K562 (cell line): ENCODE results near the gene CALM1. TPM values are rescaled to one million over a fixed set of nuclear protein-coding genes. Genes with fewer than 3 reads are reported as not detected.

Experiments used
- BCOR ChIP-seq: fragments of 450-650 bp; IDR thresholded peaks from 2 replicates; pipeline ENCODE4 v1.6.1; 2016
- CHCHD3 ChIP-seq: fragments of 250-450 bp; sonication (Bioruptor Pico); IDR thresholded peaks from 2 replicates; pipeline ENCODE4 v2.1.2; 2022; ENCODE audit warnings: mild to moderate bottlenecking
- CUX1 ChIP-seq: fragments of 200-800 bp; sonication (Bioruptor generic); IDR thresholded peaks from 2 replicates; pipeline ENCODE4 v1.6.1; 2016; ENCODE audit warnings: missing genetic modification characterization, missing compliant biosample characterization
- ESRRA ChIP-seq: fragments of 450-650 bp; IDR thresholded peaks from 2 replicates; pipeline ENCODE4 v1.6.1; 2014; ENCODE audit warnings: low read depth, mild to moderate bottlenecking, moderate library complexity, borderline replicate concordance
- HNRNPLL ChIP-seq: fragments of 200-400 bp; formaldehyde crosslinking; IDR thresholded peaks from 2 replicates; pipeline ENCODE4 v1.6.1; 2017; ENCODE audit warnings: low read length, low read depth, mild to moderate bottlenecking; ENCODE audit not compliant: poor library complexity, severe bottlenecking
- LCOR ChIP-seq: sonication (generic); formaldehyde crosslinking; IDR thresholded peaks from 2 replicates; pipeline ENCODE4 v1.8.0; 2022; ENCODE audit warnings: mild to moderate bottlenecking, missing genetic modification reagents
- NCOR1 ChIP-seq: fragments of 450-650 bp; IDR thresholded peaks from 2 replicates; pipeline ENCODE4 v1.6.1; 2016; ENCODE audit warnings: mild to moderate bottlenecking, moderate library complexity
- NUFIP1 ChIP-seq: fragments of 450-650 bp; IDR thresholded peaks from 2 replicates; pipeline ENCODE4 v1.6.1; 2018; ENCODE audit not compliant: partially characterized antibody
- POLR2AphosphoS2 ChIP-seq: IDR thresholded peaks from 2 replicates; pipeline ENCODE4 v1.6.1; 2012; ENCODE audit warnings: low read length, improper control_type of control experiment
- POLR3A ChIP-seq: IDR thresholded peaks from 2 replicates; pipeline ENCODE4 v1.6.1; 2011; ENCODE audit warnings: borderline replicate concordance, mild to moderate bottlenecking, moderate library complexity; ENCODE audit not compliant: insufficient read length, insufficient read depth; ENCODE audit errors: extremely low read depth
- SIN3A ChIP-seq, 2 experiments: fragments of 150-350 bp in 1 of 2; IDR thresholded peaks; 2 replicates each; pipeline ENCODE4 v1.6.1; 2011 to 2016; ENCODE audit warnings: borderline replicate concordance in 2 of 2, low read depth in 2 of 2, low read length in 2 of 2, mild to moderate bottlenecking in 2 of 2, moderate library complexity in 2 of 2; ENCODE audit not compliant: control insufficient read depth in 1 of 2
- SP2 ChIP-seq: IDR thresholded peaks from 2 replicates; pipeline ENCODE4 v1.6.1; 2011; ENCODE audit warnings: mild to moderate bottlenecking, low read depth, low read length, moderate library complexity; ENCODE audit not compliant: poor library complexity, severe bottlenecking; ENCODE audit errors: extremely low read depth
- TFAP4 ChIP-seq: sonication (generic); formaldehyde crosslinking; IDR thresholded peaks from 2 replicates; pipeline ENCODE4 v1.8.0; 2022; ENCODE audit warnings: missing genetic modification reagents, mild to moderate bottlenecking, moderate library complexity, borderline replicate concordance
- ZC3H11A ChIP-seq: IDR thresholded peaks from 2 replicates; pipeline ENCODE4 v1.6.1; 2012; ENCODE audit warnings: low read depth, low read length, improper control_type of control experiment
- ZFP1 ChIP-seq: fragments of 450-650 bp; formaldehyde crosslinking; IDR thresholded peaks from 2 replicates; pipeline ENCODE4 v1.4.0; 2020; ENCODE audit warnings: mild to moderate bottlenecking, mixed read lengths
- ZNF253 ChIP-seq: fragments of 250-450 bp; sonication (Bioruptor Pico); conservative IDR thresholded peaks from 2 replicates; pipeline ENCODE4 v1.6.1; 2021; ENCODE audit warnings: mild to moderate bottlenecking
- ZNF707 ChIP-seq: fragments of 250-450 bp; sonication (Bioruptor Pico); conservative IDR thresholded peaks from 2 replicates; pipeline ENCODE4 v1.8.0; 2022; ENCODE audit warnings: inconsistent platforms, mild to moderate bottlenecking, moderate library complexity
- ZNF764 ChIP-seq: fragments of 250-450 bp; sonication (Bioruptor Pico); IDR thresholded peaks from 2 replicates; pipeline ENCODE4 v1.4.0; 2020; ENCODE audit warnings: low read depth, mild to moderate bottlenecking, moderate library complexity
- polyA plus RNA-seq, 8 experiments: library from polyadenylated mRNA; depleted of rRNA in 4 of 8; stranded (reverse) in 5 of 8; unstranded in 3 of 8; fragments of >200 nt; fragmentation: Nextera tagmentation in 2 of 8; fragmentation: Illumina TruSeq in 1 of 8; extraction: Ambion mirVana in 2 of 8; extraction: Trizol in 1 of 8; gene quantifications; 2 replicates each; pipeline versions ENCODE4 v1.2.1 to v1.2.3, GENCODE V29; 2011 to 2014; ENCODE audit warnings: inconsistent platforms in 1 of 8, missing spikeins in 1 of 8
- total RNA-seq, 7 experiments: library from RNA; depleted of rRNA in 6 of 7; stranded (reverse); fragments of >200 nt in 6 of 7; fragmentation: Illumina TruSeq in 2 of 7; extraction: Trizol in 2 of 7; gene quantifications; 2 replicates each; pipeline versions ENCODE4 v1.2.1 to v1.2.3, GENCODE V29; 2011 to 2021; ENCODE audit warnings: low replicate concordance in 1 of 7
- TF ChIP-seq, protein P1 (sequence below): fragments of 250-450 bp; sonication (Bioruptor Pico); IDR thresholded peaks from 2 replicates; pipeline ENCODE4 v1.5.1; 2021; ENCODE audit warnings: mild to moderate bottlenecking

Gene CALM1
- total and polyA plus RNA-seq, 9 of the 15 experiments (the other 6 are each of a cell fraction or from before 2014, with no cell fraction given) = 48.0 to 269 (median 158) TPM

- no peak for TF ChIP-seq POLR3A
- no peak for TF ChIP-seq CHCHD3
- 0 out of 2 replicates have a peak, but pooled peaks have one; percentile 14 for TF ChIP-seq ZNF707
- TF ChIP-seq ZNF253 = no peak
- peak; percentile 58 for TF ChIP-seq BCOR
- TF ChIP-seq ZC3H11A = no peak
- peak; percentile 40 to 55; a peak in 2 of 4 replicates for TF ChIP-seq SIN3A (IDR thresholded peaks at IDR 0.05; ENCODE audit: borderline replicate concordance in 2 of 2, control insufficient read depth in 1 of 2, low read depth in 2 of 2, low read length in 2 of 2)
- peak; percentile 70; the same call in 1 of the 2 replicates for TF ChIP-seq TFAP4 (CRISPR knock-in tag)
- TF ChIP-seq ZFP1 (CRISPR knock-in tag) = no peak
- TF ChIP-seq, protein P1, sequence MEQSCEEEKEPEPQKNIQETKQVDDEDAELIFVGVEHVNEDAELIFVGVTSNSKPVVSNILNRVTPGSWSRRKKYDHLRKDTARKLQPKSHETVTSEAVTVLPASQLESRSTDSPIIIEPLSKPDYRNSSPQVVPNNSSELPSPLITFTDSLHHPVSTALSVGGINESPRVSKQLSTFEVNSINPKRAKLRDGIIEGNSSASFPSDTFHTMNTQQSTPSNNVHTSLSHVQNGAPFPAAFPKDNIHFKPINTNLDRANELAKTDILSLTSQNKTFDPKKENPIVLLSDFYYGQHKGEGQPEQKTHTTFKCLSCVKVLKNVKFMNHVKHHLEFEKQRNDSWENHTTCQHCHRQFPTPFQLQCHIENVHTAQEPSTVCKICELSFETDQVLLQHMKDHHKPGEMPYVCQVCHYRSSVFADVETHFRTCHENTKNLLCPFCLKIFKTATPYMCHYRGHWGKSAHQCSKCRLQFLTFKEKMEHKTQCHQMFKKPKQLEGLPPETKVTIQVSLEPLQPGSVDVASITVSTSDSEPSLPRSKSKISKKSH = no peak
- TF ChIP-seq LCOR (CRISPR knock-in tag) = no peak
- TF ChIP-seq POLR2AphosphoS2 = no peak
- TF ChIP-seq ZNF764 (CRISPR knock-in tag) = no peak
- TF ChIP-seq HNRNPLL = peak; percentile 76
- no peak for TF ChIP-seq SP2
- peak; percentile 60; the same call in 1 of the 2 replicates for TF ChIP-seq ESRRA
- no peak for TF ChIP-seq NUFIP1
- TF ChIP-seq CUX1 = no peak
- peak; percentile 33; the same call in 1 of the 2 replicates for TF ChIP-seq NCOR1
Measured at GRCh38 chr14:90396341-90397339, at the start of gene CALM1 (continued).
